Keratinocyte (primary cell): ENCODE data around the gene RTL1. TPM values are rescaled to one million over a fixed set of nuclear protein-coding genes. Genes with fewer than 3 reads are reported as not detected.

ENCODE experiments used
- DNase-seq: peaks from one replicate; pipeline ENCODE4 v3.0.0-alpha.2; 2011; ENCODE audit warnings: low read depth, missing footprints, low spot score
- FAIRE-seq: peaks from 2 replicates; lab custom pipeline; 2011; peaks lifted over from hg19 to GRCh38; lab: Jason Lieb, UNC
- H2AFZ ChIP-seq: 2 replicates; pipeline ENCODE4 v1.6.0; 2012; ENCODE audit warnings: low read length, control low read depth, inconsistent platforms; ENCODE audit not compliant: control insufficient read depth
- H3K27ac ChIP-seq: 2 replicates; pipeline ENCODE4 v1.5.1; 2011; ENCODE audit warnings: low read length; ENCODE audit not compliant: control insufficient read depth, insufficient read depth
- H3K27me3 ChIP-seq: 3 replicates; pipeline ENCODE4 v1.6.0; 2011; ENCODE audit warnings: low read length; ENCODE audit not compliant: control insufficient read depth, insufficient read depth; ENCODE audit errors: extremely low read depth
- H3K36me3 ChIP-seq, 2 experiments: 2 replicates in 1 of 2; 3 replicates in 1 of 2; pipeline ENCODE4 v1.5.1; 2011; ENCODE audit warnings: low read length in 2 of 2, mild to moderate bottlenecking in 1 of 2; ENCODE audit not compliant: control insufficient read depth in 2 of 2, insufficient read depth in 2 of 2; ENCODE audit errors: extremely low read depth in 1 of 2
- H3K4me1 ChIP-seq: 3 replicates; pipeline ENCODE4 v1.5.1; 2011; ENCODE audit warnings: low read length; ENCODE audit not compliant: control insufficient read depth, insufficient read depth; ENCODE audit errors: extremely low read depth
- H3K4me2 ChIP-seq: 3 replicates; pipeline ENCODE4 v1.6.0; 2011; ENCODE audit warnings: low read depth, low read length; ENCODE audit not compliant: control insufficient read depth, insufficient read depth; ENCODE audit errors: extremely low read depth
- H3K4me3 ChIP-seq, 3 experiments: fragments of 200-600 bp in 1 of 3; sonication (generic) in 1 of 3; 2 replicates in 2 of 3; 3 replicates in 1 of 3; pipeline ENCODE4 v1.5.1; 2011 to 2016; ENCODE audit warnings: low read length in 3 of 3, mild to moderate bottlenecking in 3 of 3, control low read depth in 2 of 3, inconsistent platforms in 1 of 3, low read depth in 1 of 3, mixed read lengths in 1 of 3, mixed run types in 1 of 3, moderate library complexity in 1 of 3; ENCODE audit not compliant: control insufficient read depth in 2 of 3, insufficient read depth in 2 of 3; ENCODE audit errors: extremely low read depth in 1 of 3
- H3K79me2 ChIP-seq: 2 replicates; pipeline ENCODE4 v1.6.0; 2012; ENCODE audit warnings: low read length; ENCODE audit not compliant: control insufficient read depth, insufficient read depth
- H3K9ac ChIP-seq: 3 replicates; pipeline ENCODE4 v1.6.0; 2011; ENCODE audit warnings: low read length; ENCODE audit not compliant: control insufficient read depth, insufficient read depth; ENCODE audit errors: extremely low read depth
- H3K9me1 ChIP-seq: 3 replicates; pipeline ENCODE4 v1.6.0; 2011; ENCODE audit warnings: low read length; ENCODE audit not compliant: control insufficient read depth, insufficient read depth; ENCODE audit errors: extremely low read depth
- H3K9me3 ChIP-seq: 2 replicates; pipeline ENCODE4 v1.5.1; 2012; ENCODE audit warnings: low read depth, low read length; ENCODE audit not compliant: control insufficient read depth
- H4K20me1 ChIP-seq: 3 replicates; pipeline ENCODE4 v1.6.0; 2011; ENCODE audit warnings: low read length; ENCODE audit not compliant: control insufficient read depth, insufficient read depth; ENCODE audit errors: extremely low read depth
- CTCF ChIP-seq, 3 experiments: IDR thresholded peaks in 1 of 3; conservative IDR thresholded peaks in 1 of 3; optimal IDR thresholded peaks in 1 of 3; 2 replicates in 2 of 3; 3 replicates in 1 of 3; pipeline versions ENCODE3 to v1.5.1; 2011; ENCODE audit warnings: low read length in 3 of 3, mild to moderate bottlenecking in 3 of 3, moderate library complexity in 2 of 3, control low read depth in 1 of 3, inconsistent platforms in 1 of 3; ENCODE audit not compliant: insufficient read depth in 2 of 3; ENCODE audit errors: extremely low read depth in 1 of 3
- EZH2 ChIP-seq: IDR thresholded peaks from one replicate; pipeline ENCODE4 v1.6.1; 2012; ENCODE audit warnings: inconsistent platforms, mild to moderate bottlenecking, low read length, moderate library complexity
- dilution Hi-C: fragments of 300-500 bp; cut with MboI; formaldehyde crosslinking; loops from one replicate; pipeline ENCODE4 v1.7.0; 2020; ENCODE audit warnings: low sequenced_read_pairs; ENCODE audit not compliant: extremely low pct_ligation_motif_present
- polyA plus RNA-seq, 5 experiments: library from polyadenylated mRNA; depleted of rRNA in 3 of 5; stranded (reverse) in 3 of 5; stranded (forward) in 1 of 5; unstranded in 1 of 5; fragments of >200 nt; gene quantifications; 1 replicate in 1 of 5; 2 replicates in 3 of 5; 3 replicates in 1 of 5; pipeline versions ENCODE4 v1.2.1 to v1.2.3, GENCODE V29; 2011 to 2012; ENCODE audit warnings: missing spikeins in 2 of 5, low read depth in 1 of 5, low replicate concordance in 1 of 5

The RTL1 gene
- polyA plus RNA-seq, 1 donor (not counting 4 experiments of a cell fraction or from before 2014, with no cell fraction given): not detected

- no peaks in the 10 kb centered on the region for H3K27me3 ChIP-seq
- TF ChIP-seq EZH2 (no peak), CTCF (optimal IDR thresholded peaks at IDR 0.05 in 1 of 3, IDR thresholded peaks at IDR 0.05 in 1 of 3, conservative IDR thresholded peaks at IDR 0.05 in 1 of 3; ENCODE audit: extremely low read depth in 1 of 3, insufficient read depth in 2 of 3, low read length in 3 of 3) (no peak)
- no peak for FAIRE-seq
Measured at GRCh38 chr14:100834794-100835547, 68.6 kb downstream of the RTL1 start.

DNA sequence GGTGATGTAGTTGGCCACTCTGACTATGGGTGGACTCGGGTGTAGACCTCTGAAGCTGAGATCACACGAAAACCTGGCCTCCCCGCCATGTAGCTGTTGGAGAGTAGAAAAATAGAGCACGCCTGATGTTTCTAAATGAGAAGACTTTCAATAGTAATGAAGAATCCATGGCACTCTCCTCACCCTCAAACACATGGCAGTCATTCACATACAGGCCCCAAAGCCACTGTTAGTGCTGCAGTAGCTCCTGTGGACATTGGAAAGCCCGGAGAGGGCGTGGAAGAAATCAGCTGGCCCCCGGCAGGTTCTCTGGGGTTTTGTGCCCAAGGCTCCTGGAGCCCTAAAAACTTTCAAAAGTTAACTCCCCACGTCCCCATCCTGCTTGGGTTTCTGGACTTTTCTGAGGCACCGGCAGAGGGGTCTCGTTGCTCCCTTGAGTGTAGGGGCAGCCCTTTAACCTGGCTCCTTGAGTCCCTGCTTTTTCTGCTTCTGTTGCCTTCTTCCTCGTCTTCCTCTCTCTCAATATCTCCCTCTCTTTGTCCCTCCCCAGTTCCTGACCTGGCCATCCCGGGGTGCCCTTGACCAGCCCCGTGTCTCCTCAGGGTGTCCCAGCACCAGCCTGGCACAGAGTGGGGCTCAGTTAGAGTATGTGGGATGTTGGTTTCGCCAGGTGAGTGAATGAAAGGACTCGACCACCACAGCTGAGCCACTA is 69.3 kb downstream of the RTL1 start:
- Histone ChIP-seq H3K36me3 (no peaks in the 10 kb centered on the region), H3K9me1 (no peaks in the 10 kb centered on the region), H3K4me1 (no peaks in the 10 kb centered on the region), H3K4me2 (no peak overlapping the region), H4K20me1 (no peaks in the 10 kb centered on the region), H3K79me2 (no peaks in the 10 kb centered on the region), H2AFZ (no peak overlapping the region), H3K9me3 (no peaks in the 10 kb centered on the region), H3K27me3 (no peaks in the 10 kb centered on the region), H3K27ac (no peak overlapping the region), H3K9ac (no peak overlapping the region), H3K4me3 (no peak overlapping the region)
- FAIRE-seq (no peak), DNase-seq (no peak)
- dilution Hi-C loops: no loop called here
- no peak for TF ChIP-seq EZH2
- TF ChIP-seq CTCF (optimal IDR thresholded peaks at IDR 0.05 in 1 of 3, IDR thresholded peaks at IDR 0.05 in 1 of 3, conservative IDR thresholded peaks at IDR 0.05 in 1 of 3; ENCODE audit: extremely low read depth in 1 of 3, insufficient read depth in 2 of 3, low read length in 3 of 3): no peak

More at GRCh38 chr14:100834794-100835547, 68.6 kb downstream of the RTL1 start:
- no peaks in the 10 kb centered on the region for H3K36me3 ChIP-seq
- no peak overlapping the region for H2AFZ ChIP-seq
- H3K4me3 ChIP-seq: no peak overlapping the region
- no peaks in the 10 kb centered on the region for H3K4me1 ChIP-seq
- no peaks in the 10 kb centered on the region for H4K20me1 ChIP-seq
- H3K9me3 ChIP-seq: no peaks in the 10 kb centered on the region
- DNase-seq: no peak
- H3K9me1 ChIP-seq: no peaks in the 10 kb centered on the region
- H3K27ac ChIP-seq: no peak overlapping the region
- dilution Hi-C loops: no loop called here
- H3K4me2 ChIP-seq: no peak overlapping the region
- H3K9ac ChIP-seq: no peak overlapping the region
- H3K79me2 ChIP-seq: no peaks in the 10 kb centered on the region
